GM13977 (cell line): ENCODE data around the gene HPSE2.

ENCODE experiments used
- DNase-seq: peaks from one replicate; pipeline ENCODE4 v3.0.0; 2012; ENCODE audit warnings: low spot score
- in situ Hi-C: fragments of 300-500 bp; cut with MboI; formaldehyde crosslinking; loops from one replicate; pipeline ENCODE4 v1.12.0; 2022; ENCODE audit warnings: low sequenced_read_pairs, low pct_unique_long_range_greater_than_20kb, mixed read lengths, inconsistent platforms; ENCODE audit not compliant: unreplicated experiment
- TF ChIP-seq, protein P1 (sequence below): IDR thresholded peaks from 2 replicates; pipeline ENCODE4 v1.5.1; 2012; ENCODE audit warnings: mild to moderate bottlenecking, control low read depth; ENCODE audit not compliant: insufficient read depth; ENCODE audit errors: extremely low read depth, missing control alignments

HPSE2 gene

DNA sequence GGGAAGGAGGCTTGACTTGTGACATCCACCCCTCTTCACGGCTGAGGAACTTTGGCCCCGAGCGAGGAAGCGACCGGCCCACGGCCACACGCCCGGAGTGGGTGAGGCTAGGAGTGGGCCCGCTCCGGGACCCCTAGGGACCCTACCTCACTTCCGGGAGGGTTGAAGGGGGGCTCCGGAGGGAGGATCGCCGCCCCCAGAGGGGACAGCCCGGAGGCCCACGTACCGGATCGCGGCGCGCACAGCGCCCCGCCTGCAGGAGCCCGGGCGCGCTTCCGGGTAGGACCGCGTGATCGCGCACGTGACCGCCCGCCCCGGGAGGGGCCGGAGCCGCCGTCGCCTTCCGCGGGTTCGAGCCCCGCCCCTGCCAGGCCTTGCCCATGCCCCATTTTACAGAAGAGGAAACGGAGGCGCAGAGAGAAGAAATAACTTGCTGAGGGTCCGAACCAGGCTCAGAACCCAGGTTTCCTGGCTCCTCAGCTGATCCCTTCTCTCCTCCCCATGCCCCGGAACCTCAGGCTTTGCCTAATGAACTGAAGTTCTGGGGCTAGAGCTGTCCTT lies 788.9 kb downstream of the HPSE2 start, which contains the start of gene HPS1:
TSS of gene HPS1 (minus strand) at position 275 of the 561 bp plus-strand sequence. CDS start 3,695 bp downstream, outside the sequence.
- in situ Hi-C loops: no loop called here
- TF ChIP-seq, protein P1, sequence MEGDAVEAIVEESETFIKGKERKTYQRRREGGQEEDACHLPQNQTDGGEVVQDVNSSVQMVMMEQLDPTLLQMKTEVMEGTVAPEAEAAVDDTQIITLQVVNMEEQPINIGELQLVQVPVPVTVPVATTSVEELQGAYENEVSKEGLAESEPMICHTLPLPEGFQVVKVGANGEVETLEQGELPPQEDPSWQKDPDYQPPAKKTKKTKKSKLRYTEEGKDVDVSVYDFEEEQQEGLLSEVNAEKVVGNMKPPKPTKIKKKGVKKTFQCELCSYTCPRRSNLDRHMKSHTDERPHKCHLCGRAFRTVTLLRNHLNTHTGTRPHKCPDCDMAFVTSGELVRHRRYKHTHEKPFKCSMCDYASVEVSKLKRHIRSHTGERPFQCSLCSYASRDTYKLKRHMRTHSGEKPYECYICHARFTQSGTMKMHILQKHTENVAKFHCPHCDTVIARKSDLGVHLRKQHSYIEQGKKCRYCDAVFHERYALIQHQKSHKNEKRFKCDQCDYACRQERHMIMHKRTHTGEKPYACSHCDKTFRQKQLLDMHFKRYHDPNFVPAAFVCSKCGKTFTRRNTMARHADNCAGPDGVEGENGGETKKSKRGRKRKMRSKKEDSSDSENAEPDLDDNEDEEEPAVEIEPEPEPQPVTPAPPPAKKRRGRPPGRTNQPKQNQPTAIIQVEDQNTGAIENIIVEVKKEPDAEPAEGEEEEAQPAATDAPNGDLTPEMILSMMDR: no peak
- peak; percentile 94 for DNase-seq

DNA sequence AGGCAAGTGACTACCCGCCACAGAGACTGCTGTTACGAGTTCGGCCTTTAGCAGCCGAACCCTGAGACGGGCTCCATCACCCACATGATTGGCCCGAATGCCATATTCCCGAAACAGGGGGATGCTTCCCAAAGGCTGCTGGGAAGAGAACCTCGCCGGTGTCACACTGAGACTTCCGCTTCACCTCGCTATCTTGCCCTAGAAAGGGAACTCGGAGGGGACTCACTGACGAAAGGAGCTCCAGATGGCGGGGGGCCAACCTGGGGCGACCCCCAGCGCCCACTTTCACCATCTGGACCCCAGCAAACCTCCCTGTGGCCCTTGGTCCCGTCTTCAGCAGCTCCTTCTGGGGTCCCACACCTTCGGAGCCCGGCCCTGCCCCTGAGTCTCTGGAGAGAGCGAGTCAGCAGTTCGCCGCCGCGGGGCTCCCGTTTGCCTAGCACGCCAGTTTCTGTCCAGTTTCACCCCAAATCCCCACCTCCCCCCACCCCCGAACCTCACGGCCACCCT lies 789.4 kb downstream of the HPSE2 start:
- TF ChIP-seq, protein P1: no peak
- peak; percentile 48 for DNase-seq
- in situ Hi-C loops: no loop called here

DNA sequence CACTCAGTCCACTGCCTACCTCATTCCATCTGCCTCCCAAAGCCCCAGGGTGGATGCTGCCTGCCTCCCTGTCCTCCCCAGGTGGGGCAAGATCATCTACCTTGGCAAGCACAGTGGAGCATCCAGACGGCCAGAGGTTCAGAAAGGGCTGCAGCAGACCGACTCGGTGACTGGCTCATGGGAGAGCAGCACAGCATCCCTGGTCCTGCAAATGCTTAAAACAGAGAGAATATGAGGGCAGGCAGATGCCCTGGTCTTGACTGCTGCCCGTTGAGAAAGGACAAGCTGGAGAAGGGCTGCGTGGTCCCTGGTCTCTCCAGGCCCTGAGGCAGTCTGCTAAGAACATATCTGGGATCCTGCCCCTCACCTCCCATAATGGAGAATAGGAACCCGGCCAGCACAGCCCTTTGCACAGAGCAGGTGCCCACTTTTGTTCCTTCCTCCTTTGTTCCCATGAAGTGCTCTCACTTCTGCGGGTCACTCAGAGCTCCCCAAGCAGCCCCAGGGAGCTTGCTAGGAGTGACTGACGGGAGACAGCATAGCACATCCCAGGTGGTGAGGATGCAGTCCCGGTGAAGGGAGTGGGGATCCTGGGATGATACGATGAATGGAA lies 790.3 kb downstream of the HPSE2 start:
- TF ChIP-seq, protein P1: no peak
- in situ Hi-C loops: no loop called here
- DNase-seq: no peak

DNA sequence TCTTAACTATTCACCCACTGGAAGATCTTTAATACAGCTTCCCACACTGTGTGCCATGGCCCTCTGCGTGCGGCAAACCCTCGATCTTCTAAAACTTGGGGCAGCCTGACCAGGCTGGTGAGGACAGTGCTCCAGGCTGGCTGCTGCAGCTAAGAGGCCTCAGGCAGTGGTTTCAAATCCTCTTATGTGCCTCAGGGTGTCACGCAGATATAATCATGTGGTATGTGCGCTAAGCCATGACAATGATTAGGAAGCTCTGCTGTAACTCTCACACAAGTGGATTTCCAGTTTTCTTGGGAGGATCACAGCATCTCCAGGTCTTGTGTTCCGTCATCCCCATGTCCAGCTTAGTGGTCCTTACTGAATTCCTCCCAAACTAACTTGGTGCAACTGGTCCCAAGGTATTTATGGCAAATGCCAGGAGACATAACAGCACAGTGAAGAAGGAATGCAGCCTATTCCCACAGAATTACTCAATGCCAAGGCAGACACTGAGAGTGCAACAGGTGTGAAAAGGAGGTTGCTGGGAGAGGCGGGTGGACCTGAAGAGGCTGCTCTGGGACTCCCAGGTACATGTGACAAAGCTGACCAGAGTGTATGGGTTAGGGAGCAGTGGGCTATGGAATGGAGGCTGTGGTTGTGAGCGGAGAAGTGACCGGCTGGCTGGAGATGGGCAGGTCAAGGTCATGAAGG lies 791.2 kb downstream of the HPSE2 start:
- TF ChIP-seq, protein P1: no peak
- in situ Hi-C loops: no loop called here
- no peak for DNase-seq

DNA sequence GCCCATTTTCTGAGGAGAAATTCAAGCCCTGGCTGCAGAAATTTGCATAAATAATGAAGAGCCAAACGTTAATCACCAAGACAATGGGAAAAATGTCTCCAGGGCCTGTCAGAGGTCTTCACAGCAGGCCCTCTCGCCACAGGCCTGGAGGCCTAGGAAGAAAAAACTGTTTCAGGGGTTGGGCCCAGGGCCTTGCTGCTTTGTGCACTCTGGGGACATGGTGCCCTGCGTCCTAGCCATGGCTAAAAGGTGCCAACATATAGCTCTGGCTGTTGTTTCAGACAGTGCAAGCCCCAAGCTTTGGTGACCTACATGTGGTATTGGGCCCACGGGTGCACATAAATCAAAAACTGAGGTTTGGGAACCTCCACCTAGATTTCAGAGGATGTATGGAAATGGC lies 796.9 kb downstream of the HPSE2 start:
- DNase-seq: no peak
- in situ Hi-C loops: no loop called here
- TF ChIP-seq, protein P1: no peak

DNA sequence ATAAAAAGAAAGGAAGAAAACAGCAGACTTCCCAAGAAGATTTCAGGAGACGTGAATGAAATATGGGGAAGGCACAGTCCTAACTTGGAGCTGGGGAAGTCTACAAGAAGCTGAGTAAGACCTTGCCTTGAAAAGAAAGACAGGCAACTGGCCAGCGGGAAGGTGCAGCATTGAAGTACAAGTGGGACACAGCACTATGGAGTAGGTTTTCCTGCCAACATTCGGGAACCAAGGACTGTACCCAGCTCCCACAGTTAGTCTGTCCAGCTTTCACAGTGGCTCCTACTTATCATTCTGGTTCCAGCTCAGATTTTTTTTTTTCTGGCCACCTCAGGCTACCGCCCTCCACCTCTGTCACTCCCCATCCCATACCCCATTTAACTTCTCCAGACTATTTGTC lies 798.9 kb downstream of the HPSE2 start:
- in situ Hi-C loops: no loop called here
- DNase-seq: no peak
- TF ChIP-seq, protein P1: no peak
